Activated CD4-positive, alpha-beta T cell treated with anti-CD3 and anti-CD28 coated beads for 36 hours (primary cell): ENCODE measurements around the gene RSRC2. TPM values are rescaled to one million over a fixed set of nuclear protein-coding genes. Genes with fewer than 3 reads are reported as not detected.

Source experiments
- ATAC-seq: fragments of 200-7000 bp; cut with Tn5 transposase; one replicate; pipeline ENCODE4 v1.10.0; 2021; ENCODE audit warnings: mild to moderate bottlenecking, moderate library complexity
- CTCF ChIA-PET: fragments of 350-600 bp; sonication (Branson Sonifier 250); formaldehyde crosslinking; loops from one replicate; lab custom pipeline; 2021; ENCODE audit warnings: antibody characterized with exemption; lab: Charles Lee
- POLR2A ChIA-PET: fragments of 350-600 bp; sonication (Branson Sonifier 250); formaldehyde crosslinking; loops from one replicate; lab custom pipeline; 2021; ENCODE audit warnings: antibody characterized with exemption, inconsistent platforms; lab: Charles Lee
- DNase-seq: peaks from one replicate; pipeline ENCODE4 v3.0.0-alpha.2; 2020
- H3K27ac Mint-ChIP-seq: one replicate; pipeline ENCODE4 v1.8.0; 2021; ENCODE audit warnings: mixed read lengths
- H3K27me3 Mint-ChIP-seq: one replicate; pipeline ENCODE4 v1.8.0; 2021; ENCODE audit warnings: mixed read lengths
- H3K36me3 Mint-ChIP-seq: one replicate; pipeline ENCODE4 v1.8.0; 2021; ENCODE audit warnings: low read depth, mixed read lengths
- H3K4me1 Mint-ChIP-seq: one replicate; pipeline ENCODE4 v1.8.0; 2021; ENCODE audit warnings: mixed read lengths
- H3K4me3 Mint-ChIP-seq: one replicate; pipeline ENCODE4 v1.8.0; 2021; ENCODE audit warnings: mild to moderate bottlenecking, moderate library complexity, mixed read lengths
- H3K9me3 Mint-ChIP-seq: one replicate; pipeline ENCODE4 v1.8.0; 2021; ENCODE audit warnings: low read depth, mixed read lengths
- intact Hi-C, 2 experiments: fragments of 100-400 bp; cut with DNase I in 1 of 2; cut with micrococcal nuclease in 1 of 2; formaldehyde crosslinking; loops; one replicate each; pipeline versions ENCODE4 v1.14.2 to v1.15.1; 2022 to 2024; cut with DNase I, micrococcal nuclease
- total RNA-seq, 2 experiments: library from RNA; stranded (reverse); gene quantifications; one replicate each; pipeline ENCODE4 v1.2.3, GENCODE V29; 2021

Gene RSRC2
- total RNA-seq, 2 experiments from 2014 or later = 92.7 to 105 TPM

GRCh38 chr12:122454250-122454721, 72.5 kb downstream of the RSRC2 start:
- Mint-ChIP-seq H3K36me3 (no peaks in the 10 kb centered on the region), H3K4me1 (peaks cover 29% of the 10 kb centered on the region), H3K4me3 (no peak overlapping the region), H3K9me3 (no peaks in the 10 kb centered on the region), H3K27me3 (no peaks in the 10 kb centered on the region), H3K27ac (peak overlapping the region; percentile 99)
- CTCF ChIA-PET = interaction anchor here (0.7 kb wide), 2 partner anchors 341 to 1089 kb away, joined by 3 read pairs; no protein-coding TSS in a partner anchor
- no peak for ATAC-seq
- POLR2A ChIA-PET = interaction anchor here (0.6 kb wide), 3 partner anchors 15 to 48 kb away, joined by 3 to 5 read pairs (median 5); no protein-coding TSS in a partner anchor
- DNase-seq = no peak
- intact Hi-C loops = loop anchor here in 1 of 2 experiments (5.0 kb wide), 1 partner anchor 42 kb away; no protein-coding TSS in a partner anchor

Other genes starting within 250 kb of the RSRC2 start
- 10 to 100 TPM; 53.9 to 58.6 TPM for gene CLIP1, start 104.3 kb downstream of the RSRC2 start, total RNA-seq
- gene ZCCHC8, start 26.0 kb downstream of the RSRC2 start, total RNA-seq = 10 to 100 TPM; 34.7 to 39.1 TPM
- gene KNTC1, start 313 bp upstream of the RSRC2 start, total RNA-seq = 100 to 1,000 TPM; 136 to 175 TPM
- not detected for gene HCAR2, start 176.4 kb upstream of the RSRC2 start, total RNA-seq
- under 1 TPM; 0.07 to 0.09 TPM for gene HCAR3, start 189.9 kb upstream of the RSRC2 start, total RNA-seq
- gene HCAR1, start 203.9 kb upstream of the RSRC2 start, total RNA-seq = under 1 TPM; 0.39 to 0.67 TPM
- 10 to 100 TPM; 64.1 to 76.9 TPM for gene DENR, start 225.9 kb upstream of the RSRC2 start, total RNA-seq
- gene CCDC62, start 247.6 kb upstream of the RSRC2 start, total RNA-seq = 1 to 10 TPM in 1 of 2 experiments, under 1 TPM in 1; 0.63 to 1.3 TPM